CD14-positive monocyte (primary cell): ENCODE measurements around the gene PHACTR3. TPM values are rescaled to one million over a fixed set of nuclear protein-coding genes. Genes with fewer than 3 reads are reported as not detected.

Source experiments
- DNase-seq, 3 donors: peaks; one replicate each; pipeline ENCODE4 v3.0.0-alpha.2; 2011 to 2022
- H2AFZ ChIP-seq: 2 replicates; pipeline ENCODE4 v1.6.0; 2012; ENCODE audit warnings: mild to moderate bottlenecking, low read depth, low read length, inconsistent platforms; ENCODE audit not compliant: insufficient read depth, poor library complexity, severe bottlenecking
- H3K27ac ChIP-seq, 2 donors: 1 replicate in 1 of 2; 2 replicates in 1 of 2; pipeline ENCODE4 v1.5.1; 2012 to 2013; ENCODE audit warnings: low read length in 2 of 2, control low read depth in 1 of 2, inconsistent platforms in 1 of 2, low read depth in 1 of 2, mild to moderate bottlenecking in 1 of 2
- H3K27me3 ChIP-seq, 2 donors: one replicate each; pipeline versions ENCODE4 v1.6.0 to v1.6.1; 2011 to 2013; ENCODE audit warnings: low read length in 2 of 2; ENCODE audit not compliant: control insufficient read depth in 2 of 2, insufficient read depth in 2 of 2
- H3K36me3 ChIP-seq, 2 donors: replicated peaks in 1 of 2; 1 replicate in 1 of 2; 2 replicates in 1 of 2; pipeline versions ENCODE4 v1.5.1 to v1.6.1; 2012 to 2013; ENCODE audit warnings: low read length in 2 of 2, control low read depth in 1 of 2, inconsistent platforms in 1 of 2, mild to moderate bottlenecking in 1 of 2; ENCODE audit not compliant: insufficient read depth in 2 of 2, control insufficient read depth in 1 of 2
- H3K4me1 ChIP-seq, 2 donors: 1 replicate in 1 of 2; 2 replicates in 1 of 2; pipeline versions ENCODE4 v1.5.1 to v1.6.1; 2012 to 2013; ENCODE audit warnings: low read length in 2 of 2, control low read depth in 1 of 2, inconsistent platforms in 1 of 2, mild to moderate bottlenecking in 1 of 2, moderate library complexity in 1 of 2; ENCODE audit not compliant: insufficient read depth in 2 of 2, control insufficient read depth in 1 of 2
- H3K4me2 ChIP-seq: replicated peaks from 2 replicates; pipeline ENCODE3; 2012; ENCODE audit warnings: low read length, moderate library complexity, mild to moderate bottlenecking; ENCODE audit not compliant: poor library complexity, severe bottlenecking; ENCODE audit errors: extremely low read depth
- H3K4me3 ChIP-seq, 3 experiments: fragments of 200-600 bp in 1 of 3; sonication (generic) in 1 of 3; replicated peaks in 1 of 3; 1 replicate in 2 of 3; 2 replicates in 1 of 3; pipeline ENCODE4 v1.5.1; 2011 to 2013; ENCODE audit warnings: low read length in 3 of 3, mild to moderate bottlenecking in 3 of 3, control low read depth in 2 of 3, low read depth in 2 of 3, inconsistent platforms in 1 of 3, moderate library complexity in 1 of 3
- H3K79me2 ChIP-seq: 2 replicates; pipeline ENCODE4 v1.6.0; 2012; ENCODE audit warnings: mild to moderate bottlenecking, control low read depth, inconsistent platforms, low read length, moderate library complexity; ENCODE audit not compliant: insufficient read depth
- H3K9ac ChIP-seq: 2 replicates; pipeline ENCODE4 v1.6.0; 2017; ENCODE audit warnings: low read length, mild to moderate bottlenecking; ENCODE audit not compliant: insufficient read depth, poor library complexity, severe bottlenecking
- H3K9me3 ChIP-seq, 2 donors: replicated peaks in 1 of 2; 1 replicate in 1 of 2; 2 replicates in 1 of 2; pipeline versions ENCODE4 v1.5.1 to v1.6.1; 2012 to 2013; ENCODE audit warnings: low read length in 2 of 2, control low read depth in 1 of 2; ENCODE audit not compliant: control insufficient read depth in 1 of 2, insufficient read depth in 1 of 2
- H4K20me1 ChIP-seq: 2 replicates; pipeline ENCODE4 v1.6.0; 2012; ENCODE audit warnings: mild to moderate bottlenecking, low read length, control low read depth, moderate library complexity; ENCODE audit not compliant: insufficient read depth
- H3K27ac Mint-ChIP-seq, 7 donors: one replicate each; pipeline ENCODE4 v1.8.0; 2020; ENCODE audit warnings: mild to moderate bottlenecking in 7 of 7, mixed read lengths in 7 of 7, moderate library complexity in 6 of 7, inconsistent platforms in 2 of 7
- H3K27me3 Mint-ChIP-seq, 3 donors: one replicate each; pipeline ENCODE4 v1.8.0; 2021 to 2022; ENCODE audit warnings: low read depth in 3 of 3, mild to moderate bottlenecking in 3 of 3, mixed read lengths in 3 of 3, moderate library complexity in 3 of 3, inconsistent platforms in 1 of 3
- H3K36me3 Mint-ChIP-seq, 2 donors: one replicate each; pipeline ENCODE4 v1.8.0; 2020; ENCODE audit warnings: mixed read lengths in 2 of 2, inconsistent platforms in 1 of 2, mild to moderate bottlenecking in 1 of 2
- H3K4me1 Mint-ChIP-seq: one replicate; pipeline ENCODE4 v1.8.0; 2020; ENCODE audit warnings: mild to moderate bottlenecking, mixed read lengths
- H3K4me3 Mint-ChIP-seq, 2 donors: one replicate each; pipeline ENCODE4 v1.8.0; 2020; ENCODE audit warnings: mild to moderate bottlenecking in 2 of 2, mixed read lengths in 2 of 2, moderate library complexity in 1 of 2
- H3K9me3 Mint-ChIP-seq, 7 donors: one replicate each; pipeline ENCODE4 v1.8.0; 2020 to 2022; ENCODE audit warnings: mixed read lengths in 7 of 7, mild to moderate bottlenecking in 6 of 7, moderate library complexity in 6 of 7, inconsistent platforms in 2 of 7
- CTCF ChIP-seq: fragments of 200-600 bp; IDR thresholded peaks from one replicate; pipeline ENCODE4 v1.8.0; 2022; ENCODE audit warnings: antibody characterized with exemption, mild to moderate bottlenecking
- WGBS: methylation state at CpG from one replicate; pipeline ENCODE4 v1.1.5; 2013; ENCODE audit warnings: missing lambda C conversion rate; ENCODE audit not compliant: insufficient coverage; 5-methylcytosine and 5-hydroxymethylcytosine counted together
- intact Hi-C, 2 donors: fragments of 100-400 bp; cut with micrococcal nuclease; formaldehyde crosslinking; loops; one replicate each; pipeline versions ENCODE4 v1.15.0 to v1.15.1; 2023
- polyA plus RNA-seq, 3 donors: library from polyadenylated mRNA; depleted of rRNA in 1 of 3; unstranded in 2 of 3; stranded (reverse) in 1 of 3; fragments of 300-500 nt in 2 of 3; fragments of >200 nt in 1 of 3; fragmentation: Illumina TruSeq in 2 of 3; gene quantifications; 1 replicate in 2 of 3; 2 replicates in 1 of 3; pipeline ENCODE4 v1.2.3, GENCODE V29; 2012 to 2021

PHACTR3 gene
- polyA plus RNA-seq, 3 donors: 0.11 to 0.17 TPM; not detected in 1

GRCh38 chr20:59693587-59693986 lies 89.2 kb downstream of the PHACTR3 start:
- H3K27ac Mint-ChIP-seq: no peak overlapping the region
- no peak overlapping the region for H3K4me3 ChIP-seq
- H3K27ac ChIP-seq: no peak overlapping the region
- H3K27me3 Mint-ChIP-seq: peaks cover 24 to 50% (median 34%) of the 10 kb centered on the region in 3 donors
- no peak overlapping the region for H3K4me2 ChIP-seq
- no peak overlapping the region for H3K9ac ChIP-seq
- H4K20me1 ChIP-seq: no peaks in the 10 kb centered on the region
- no peaks in the 10 kb centered on the region for H3K4me1 Mint-ChIP-seq
- WGBS: 100% methylated on average over 2 of the region's 4 CpGs
- no peaks in the 10 kb centered on the region for H3K79me2 ChIP-seq
- no peak overlapping the region for H2AFZ ChIP-seq
- H3K27me3 ChIP-seq: peaks cover 11 to 19% of the 10 kb centered on the region in 2 donors
- H3K36me3 ChIP-seq: no peaks in the 10 kb centered on the region
- peaks cover 0 to 3% (median 0%) of the 10 kb centered on the region in 7 donors for H3K9me3 Mint-ChIP-seq
- H3K36me3 Mint-ChIP-seq: no peaks in the 10 kb centered on the region
- no peaks in the 10 kb centered on the region for H3K4me1 ChIP-seq
- no peak for DNase-seq
- intact Hi-C loops: no loop called here
- no peak overlapping the region for H3K4me3 Mint-ChIP-seq
- H3K9me3 ChIP-seq: no peaks in the 10 kb centered on the region
- no peak for TF ChIP-seq CTCF

GRCh38 chr20:59696476-59696875 lies 92.1 kb downstream of the PHACTR3 start:
- no peak for TF ChIP-seq CTCF
- H3K36me3 ChIP-seq: no peaks in the 10 kb centered on the region
- H3K4me3 ChIP-seq: no peak overlapping the region
- H3K4me1 ChIP-seq: no peaks in the 10 kb centered on the region
- H3K27ac Mint-ChIP-seq: peak overlapping the region in 1 of 7 donors; percentile 28
- H2AFZ ChIP-seq: no peak overlapping the region
- no peak overlapping the region for H3K4me2 ChIP-seq
- H3K9me3 ChIP-seq: no peaks in the 10 kb centered on the region
- peaks cover 12 to 57% (median 38%) of the 10 kb centered on the region in 3 donors for H3K27me3 Mint-ChIP-seq
- H3K9me3 Mint-ChIP-seq: no peaks in the 10 kb centered on the region
- no peak for DNase-seq
- intact Hi-C loops: no loop called here
- no peak overlapping the region for H3K9ac ChIP-seq
- H3K79me2 ChIP-seq: no peaks in the 10 kb centered on the region
- no peaks in the 10 kb centered on the region for H3K4me1 Mint-ChIP-seq
- H3K36me3 Mint-ChIP-seq: no peaks in the 10 kb centered on the region
- H3K27ac ChIP-seq: no peak overlapping the region
- H3K27me3 ChIP-seq: peaks cover 13 to 15% of the 10 kb centered on the region in 2 donors
- H3K4me3 Mint-ChIP-seq: no peak overlapping the region
- 79% methylated on average over 5 of the region's 5 CpGs for WGBS
- no peaks in the 10 kb centered on the region for H4K20me1 ChIP-seq
